Gastrocnemius medialis (tissue), 4 donors: ENCODE data around the gene HSPG2. TPM values are rescaled to one million over a fixed set of nuclear protein-coding genes. Genes with fewer than 3 reads are reported as not detected.

Experiments
- ATAC-seq, 2 donors: fragments of 150-250 bp; one replicate each; pipeline ENCODE4 v1.9.1; 2016
- DNase-seq, 2 donors: peaks; one replicate each; pipeline ENCODE4 v3.0.0-alpha.2; 2019
- H3K27ac ChIP-seq, 4 donors: fragments of 200-600 bp; sonication (generic); 1 replicate in 1 of 4; 2 replicates in 3 of 4; pipeline ENCODE4 v1.5.1; 2016 to 2018; ENCODE audit warnings: mild to moderate bottlenecking in 2 of 4, moderate library complexity in 1 of 4
- H3K27me3 ChIP-seq, 3 donors: fragments of 200-600 bp; sonication (generic) in 2 of 3; 1 replicate in 1 of 3; 2 replicates in 2 of 3; pipeline versions ENCODE4 v1.5.1 to v1.6.0; 2016 to 2019; ENCODE audit warnings: mild to moderate bottlenecking in 1 of 3, moderate library complexity in 1 of 3
- H3K36me3 ChIP-seq, 2 donors: fragments of 200-600 bp; sonication (generic) in 1 of 2; one replicate each; pipeline ENCODE4 v1.5.1; 2017 to 2018
- H3K4me1 ChIP-seq, 2 donors: fragments of 200-600 bp; sonication (generic) in 1 of 2; one replicate each; pipeline ENCODE4 v1.5.1; 2016 to 2017; ENCODE audit warnings: mild to moderate bottlenecking in 2 of 2
- H3K4me3 ChIP-seq, 4 donors: fragments of 200-600 bp; sonication (generic) in 3 of 4; 1 replicate in 1 of 4; 2 replicates in 3 of 4; pipeline ENCODE4 v1.5.1; 2016 to 2019; ENCODE audit warnings: mild to moderate bottlenecking in 2 of 4
- H3K9me3 ChIP-seq, 3 donors: fragments of 200-600 bp; sonication (generic) in 2 of 3; 1 replicate in 1 of 3; 2 replicates in 2 of 3; pipeline ENCODE4 v1.5.1; 2016 to 2019
- POLR2A ChIP-seq, 2 donors: fragments of 450-650 bp; IDR thresholded peaks; one replicate each; pipeline ENCODE4 v1.6.1; 2017; ENCODE audit warnings: antibody characterized with exemption in 2 of 2, mild to moderate bottlenecking in 2 of 2, moderate library complexity in 2 of 2
- in situ Hi-C, 4 donors: fragments of 200-750 bp; cut with MboI; loops; one replicate each; pipeline versions ENCODE4 v1.15.0 to v1.8.0; 2017; ENCODE audit warnings: low sequenced_read_pairs in 4 of 4
- intact Hi-C: fragments of 100-400 bp; cut with DNase I; formaldehyde crosslinking; loops from one replicate; pipeline ENCODE4 v1.15.1; 2023; ENCODE audit warnings: low total_unique reads
- total RNA-seq, 4 donors: library from RNA; depleted of rRNA; stranded (reverse); fragments of >200 nt; gene quantifications; one replicate each; pipeline versions ENCODE4 v1.1.0 to v1.2.3, GENCODE V29; 2016
- TF ChIP-seq, protein P1 (sequence below), 5 experiments: fragments of 450-650 bp in 3 of 5; fragments of 200-600 bp in 2 of 5; sonication (generic) in 2 of 5; IDR thresholded peaks in 4 of 5; conservative IDR thresholded peaks in 1 of 5; 1 replicate in 4 of 5; 2 replicates in 1 of 5; pipeline ENCODE4 v1.5.1; 2016 to 2019; ENCODE audit warnings: antibody characterized with exemption in 5 of 5, mild to moderate bottlenecking in 3 of 5, moderate library complexity in 3 of 5

HSPG2 gene
- total RNA-seq, 4 donors from 2014 or later: 68.9 to 108 (median 83.5) TPM

DNA sequence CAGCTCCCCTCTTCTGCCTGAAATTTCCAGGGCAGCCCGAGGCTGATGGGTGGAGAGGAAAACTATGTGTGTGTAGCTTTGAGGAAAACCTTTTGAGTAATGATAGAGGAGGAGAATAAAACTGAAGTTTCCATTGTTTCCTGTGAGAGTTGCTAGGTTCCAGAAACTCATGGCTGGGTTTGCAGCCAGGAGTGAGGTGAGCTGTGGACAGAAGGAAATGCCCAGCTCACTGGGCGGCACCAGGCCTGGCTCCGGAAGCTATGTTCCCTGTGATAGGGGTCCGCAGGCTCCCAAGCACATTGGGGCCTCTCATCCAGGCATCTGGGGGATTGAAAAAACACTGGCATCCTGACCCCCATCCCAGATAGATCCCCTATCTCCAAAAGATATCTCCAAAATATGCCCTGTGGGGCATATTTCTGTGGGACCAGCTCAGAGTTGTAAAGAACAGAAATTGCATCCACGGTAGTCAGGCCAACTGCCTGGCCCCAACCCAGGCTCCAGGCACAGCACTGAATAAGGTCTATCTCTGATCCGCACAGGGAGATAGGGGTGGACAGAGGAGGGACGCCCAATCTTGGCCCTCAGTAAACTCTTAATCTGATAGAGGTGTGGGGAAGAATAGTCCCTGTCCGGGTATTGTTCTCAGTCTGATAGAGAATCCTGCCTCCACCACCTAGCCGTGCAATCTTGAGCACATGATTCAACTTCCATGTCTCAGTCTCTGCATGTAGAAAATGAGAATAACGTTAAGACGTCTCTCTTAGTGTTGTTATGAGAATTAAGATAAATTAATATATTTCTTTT is 1.8 kb upstream of the HSPG2 start:
- intact Hi-C loops (no loop called here), in situ Hi-C loops (no loop called here)
- no peak for DNase-seq
- H3K9me3 ChIP-seq: no peaks in the 10 kb centered on the region
- H3K27ac ChIP-seq: peak overlapping the region; percentile 72 to 83 (median 80)
- H3K4me1 ChIP-seq: peaks cover 34 to 71% of the 10 kb centered on the region in 2 donors
- no peak for ATAC-seq
- H3K36me3 ChIP-seq: no peaks in the 10 kb centered on the region
- no peaks in the 10 kb centered on the region for H3K27me3 ChIP-seq
- no peak for TF ChIP-seq POLR2A (IDR thresholded peaks at IDR 0.05)
- TF ChIP-seq, protein P1, sequence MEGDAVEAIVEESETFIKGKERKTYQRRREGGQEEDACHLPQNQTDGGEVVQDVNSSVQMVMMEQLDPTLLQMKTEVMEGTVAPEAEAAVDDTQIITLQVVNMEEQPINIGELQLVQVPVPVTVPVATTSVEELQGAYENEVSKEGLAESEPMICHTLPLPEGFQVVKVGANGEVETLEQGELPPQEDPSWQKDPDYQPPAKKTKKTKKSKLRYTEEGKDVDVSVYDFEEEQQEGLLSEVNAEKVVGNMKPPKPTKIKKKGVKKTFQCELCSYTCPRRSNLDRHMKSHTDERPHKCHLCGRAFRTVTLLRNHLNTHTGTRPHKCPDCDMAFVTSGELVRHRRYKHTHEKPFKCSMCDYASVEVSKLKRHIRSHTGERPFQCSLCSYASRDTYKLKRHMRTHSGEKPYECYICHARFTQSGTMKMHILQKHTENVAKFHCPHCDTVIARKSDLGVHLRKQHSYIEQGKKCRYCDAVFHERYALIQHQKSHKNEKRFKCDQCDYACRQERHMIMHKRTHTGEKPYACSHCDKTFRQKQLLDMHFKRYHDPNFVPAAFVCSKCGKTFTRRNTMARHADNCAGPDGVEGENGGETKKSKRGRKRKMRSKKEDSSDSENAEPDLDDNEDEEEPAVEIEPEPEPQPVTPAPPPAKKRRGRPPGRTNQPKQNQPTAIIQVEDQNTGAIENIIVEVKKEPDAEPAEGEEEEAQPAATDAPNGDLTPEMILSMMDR (IDR thresholded peaks at IDR 0.05 in 4 of 5, conservative IDR thresholded peaks at IDR 0.05 in 1 of 5): no peak
- peak overlapping the region in 1 of 4 donors; percentile 6 for H3K4me3 ChIP-seq

DNA sequence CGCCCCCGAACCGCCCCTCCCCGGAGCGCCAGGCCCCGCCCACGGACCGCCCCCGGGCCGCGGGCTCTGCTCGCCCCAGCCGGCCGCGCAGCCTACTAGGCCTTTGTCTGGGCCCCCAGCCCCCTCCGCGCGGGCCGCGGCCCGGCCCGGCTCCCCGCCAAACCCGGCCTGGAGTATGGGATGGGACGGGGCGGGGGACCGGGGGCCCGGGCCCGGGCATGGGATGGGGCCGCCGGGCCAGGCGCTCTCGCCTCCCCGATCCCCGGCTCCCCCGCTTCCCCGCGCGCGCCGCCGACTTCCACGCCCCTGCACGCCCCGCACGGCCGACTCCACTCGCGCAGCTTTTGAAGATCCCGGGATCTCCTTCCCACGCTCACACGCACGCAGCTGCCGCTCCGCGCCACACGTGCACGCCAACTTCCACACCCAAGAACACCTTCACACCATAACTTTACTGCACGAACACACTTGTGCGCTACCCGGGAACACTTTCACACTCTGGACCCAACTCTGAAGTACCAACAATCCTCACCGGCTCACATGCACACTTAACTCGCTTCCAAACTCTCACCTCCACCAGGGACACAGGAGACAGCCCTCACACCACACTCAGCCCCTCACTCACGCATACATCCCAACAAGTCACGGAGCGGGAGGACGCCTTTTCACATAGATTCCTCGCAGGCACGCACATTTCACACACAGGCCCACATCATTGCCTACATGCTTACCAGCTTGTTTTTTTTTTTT is 437 bp upstream of the HSPG2 start:
- H3K36me3 ChIP-seq: no peaks in the 10 kb centered on the region
- TF ChIP-seq, protein P1 (IDR thresholded peaks at IDR 0.05 in 4 of 5, conservative IDR thresholded peaks at IDR 0.05 in 1 of 5): no peak
- peak in 1 of 2 donors; percentile 37 for TF ChIP-seq POLR2A (IDR thresholded peaks at IDR 0.05)
- in situ Hi-C loops: no loop called here

DNA sequence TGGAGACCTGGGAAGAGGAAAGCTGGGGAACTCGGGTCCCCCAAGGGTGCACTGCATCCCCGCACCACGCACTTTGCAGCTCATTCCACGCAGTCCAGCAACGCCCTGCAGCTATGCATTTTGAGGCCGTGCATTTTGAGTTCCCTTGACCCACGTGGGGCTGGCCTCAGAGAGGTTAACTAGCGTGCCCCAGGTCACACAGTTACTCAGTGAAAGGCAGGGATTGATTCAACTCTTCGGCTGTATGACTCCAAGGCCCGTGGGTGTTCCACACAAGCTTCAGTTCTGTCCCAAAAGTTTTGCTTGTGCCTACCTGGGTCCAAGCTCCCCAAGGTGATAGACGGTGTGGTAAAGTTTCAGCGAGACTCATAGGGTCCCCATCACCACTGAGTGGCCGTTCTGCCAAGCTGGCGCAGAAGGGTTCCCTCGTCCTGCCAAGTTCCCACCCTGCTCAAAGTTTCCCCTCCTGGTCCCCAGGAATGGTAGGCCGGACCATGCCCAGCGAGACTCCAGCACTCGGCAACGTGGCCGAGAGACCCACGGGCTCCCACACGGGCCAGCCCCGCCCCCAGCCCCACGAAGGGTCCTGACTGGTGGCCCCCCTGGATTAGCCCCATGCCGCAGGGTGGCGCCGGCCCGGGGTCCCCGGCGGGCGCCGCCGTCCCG is 611 bp downstream of the HSPG2 start:
- intact Hi-C loops: loop anchor here (1.0 to 2.0 kb wide), 2 partner anchors 40 to 153 kb away; partner anchors contain the start of gene USP48
- H3K27me3 ChIP-seq: no peaks in the 10 kb centered on the region

More for the DNA sequence above, 437 bp upstream of the HSPG2 start:
- Histone ChIP-seq H3K4me1 (peaks cover 48 to 75% of the 10 kb centered on the region in 2 donors), H3K27ac (peak overlapping the region; percentile 72 to 83 (median 80)), H3K27me3 (no peaks in the 10 kb centered on the region), H3K4me3 (peak overlapping the region; percentile 55 to 70 (median 60)), H3K9me3 (no peaks in the 10 kb centered on the region)
- intact Hi-C loops: loop anchor here (1.0 to 2.0 kb wide), 2 partner anchors 41 to 154 kb away; partner anchors contain the start of gene USP48
- DNase-seq: peak; percentile 59 to 76
- ATAC-seq: peak; percentile 45 to 61

DNA sequence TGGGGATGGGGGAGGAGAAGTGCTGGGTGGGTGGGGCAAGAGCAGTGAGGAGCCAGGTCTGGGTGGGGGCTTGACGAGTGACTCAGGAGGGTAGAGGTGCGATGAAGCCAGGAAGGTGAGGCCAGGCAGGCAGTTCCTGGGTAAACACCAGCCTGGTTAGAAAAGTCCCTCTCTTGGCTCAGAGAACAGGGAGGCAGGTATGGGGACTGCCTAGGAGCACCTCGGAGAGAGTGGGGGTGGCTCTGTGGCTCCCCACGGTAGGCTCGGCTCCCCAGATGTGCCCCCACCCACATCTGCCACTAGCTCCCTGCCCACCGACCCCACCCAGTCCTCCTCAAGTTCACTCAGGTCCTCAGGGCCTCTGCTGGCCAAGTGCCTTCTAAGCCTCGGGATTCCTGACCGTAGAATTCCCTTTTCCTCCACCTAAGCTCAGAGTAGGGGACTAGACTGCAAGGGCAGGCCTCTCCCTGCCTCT is 1.2 kb downstream of the HSPG2 start:
- Histone ChIP-seq H3K4me1 (peaks cover 62 to 79% of the 10 kb centered on the region in 2 donors), H3K27me3 (no peaks in the 10 kb centered on the region), H3K9me3 (no peaks in the 10 kb centered on the region), H3K36me3 (no peaks in the 10 kb centered on the region), H3K4me3 (peak overlapping the region; percentile 45 to 71 (median 66)), H3K27ac (peak overlapping the region; percentile 81 to 89 (median 88))
- intact Hi-C loops: loop anchor here (2.0 kb wide), 1 partner anchor 39 kb away; no protein-coding TSS in a partner anchor
- in situ Hi-C loops: no loop called here
- DNase-seq (no peak), ATAC-seq (no peak)
- TF ChIP-seq POLR2A (IDR thresholded peaks at IDR 0.05): no peak
- TF ChIP-seq, protein P1 (IDR thresholded peaks at IDR 0.05 in 4 of 5, conservative IDR thresholded peaks at IDR 0.05 in 1 of 5): no peak

More for the DNA sequence above, 611 bp downstream of the HSPG2 start:
- in situ Hi-C loops: no loop called here
- DNase-seq: no peak
- H3K27ac ChIP-seq: peak overlapping the region; percentile 81 to 89 (median 88)
- no peaks in the 10 kb centered on the region for H3K36me3 ChIP-seq
- peak overlapping the region; percentile 45 to 71 (median 66) for H3K4me3 ChIP-seq
- TF ChIP-seq, protein P1 (IDR thresholded peaks at IDR 0.05 in 4 of 5, conservative IDR thresholded peaks at IDR 0.05 in 1 of 5): no peak
- no peaks in the 10 kb centered on the region for H3K9me3 ChIP-seq
- peaks cover 56 to 78% of the 10 kb centered on the region in 2 donors for H3K4me1 ChIP-seq
- no peak for ATAC-seq
